PC-3 (cell line): ENCODE measurements around the gene BUB1. TPM values are rescaled to one million over a fixed set of nuclear protein-coding genes. Genes with fewer than 3 reads are reported as not detected.

Experiments used
- ATAC-seq: fragments of 200-7000 bp; cut with Tn5 transposase; 2 replicates; pipeline ENCODE4 v1.9.1; 2020; ENCODE audit warnings: mild to moderate bottlenecking, moderate library complexity
- BruUV-seq: library from RNA; stranded (reverse); fragments of 400-500 nt; replicated peaks from 2 replicates; lab custom pipeline; 2021; lab: Mats Ljungman, UMichigan
- CTCF ChIA-PET: fragments of 300-600 bp; sonication (Branson Sonifier 250); formaldehyde crosslinking; loops from one replicate; lab custom pipeline; 2022; ENCODE audit warnings: antibody characterized with exemption; lab: Charles Lee
- POLR2A ChIA-PET: fragments of 300-600 bp; sonication (Branson Sonifier 250); formaldehyde crosslinking; loops from one replicate; lab custom pipeline; 2022; ENCODE audit warnings: antibody characterized with exemption; ENCODE audit not compliant: unreplicated experiment; lab: Charles Lee
- DNase-seq: peaks from one replicate; pipeline ENCODE4 v3.0.0-alpha.2; 2015
- H2AFZ ChIP-seq: fragments of 300-600 bp; sonication (generic); 2 replicates; pipeline ENCODE4 v1.6.0; 2016; ENCODE audit warnings: antibody characterized with exemption, low read length
- H3F3A ChIP-seq: fragments of 300-600 bp; sonication (generic); one replicate; pipeline ENCODE4 v1.6.0; 2017; ENCODE audit warnings: antibody characterized with exemption, low read length, control low read depth, mild to moderate bottlenecking; ENCODE audit not compliant: unreplicated experiment
- H3K27ac ChIP-seq: fragments of 300-600 bp; sonication (generic); 2 replicates; pipeline ENCODE4 v1.5.1; 2016; ENCODE audit warnings: mild to moderate bottlenecking, low read length
- H3K27me3 ChIP-seq: fragments of 300-600 bp; sonication (generic); 2 replicates; pipeline ENCODE4 v1.6.1; 2016; ENCODE audit warnings: low read length, mixed read lengths
- H3K36me3 ChIP-seq: fragments of 300-600 bp; sonication (generic); 2 replicates; pipeline ENCODE4 v1.6.1; 2016; ENCODE audit warnings: low read depth, mixed run types, low read length, mixed read lengths
- H3K4me1 ChIP-seq: fragments of 300-600 bp; sonication (generic); 2 replicates; pipeline ENCODE4 v1.5.1; 2016; ENCODE audit warnings: low read length; ENCODE audit not compliant: insufficient read depth
- H3K4me2 ChIP-seq: fragments of 300-600 bp; sonication (generic); 2 replicates; pipeline ENCODE4 v1.6.0; 2016; ENCODE audit warnings: low read length
- H3K4me3 ChIP-seq: fragments of 300-600 bp; sonication (generic); 2 replicates; pipeline ENCODE4 v1.5.1; 2016; ENCODE audit warnings: mild to moderate bottlenecking, low read length, mixed read lengths
- H3K79me2 ChIP-seq: fragments of 300-600 bp; sonication (generic); 2 replicates; pipeline ENCODE4 v1.6.1; 2017; ENCODE audit warnings: low read length, mixed read lengths
- H3K9ac ChIP-seq: fragments of 300-600 bp; sonication (generic); 2 replicates; pipeline ENCODE4 v1.6.0; 2016; ENCODE audit warnings: mild to moderate bottlenecking, low read length
- H3K9me2 ChIP-seq: fragments of 300-600 bp; sonication (generic); replicated peaks from 2 replicates; pipeline ENCODE4 v1.6.1; 2016; ENCODE audit warnings: mixed run types, low read length, mixed read lengths
- H3K9me3 ChIP-seq: fragments of 300-600 bp; sonication (generic); 2 replicates; pipeline ENCODE4 v1.6.1; 2016; ENCODE audit warnings: low read length, mixed read lengths
- H4K20me1 ChIP-seq: fragments of 300-600 bp; sonication (generic); 2 replicates; pipeline ENCODE4 v1.6.1; 2016; ENCODE audit warnings: low read length, mixed read lengths
- EZH2 ChIP-seq: fragments of 300-600 bp; sonication (generic); IDR thresholded peaks from one replicate; pipeline ENCODE4 v1.6.1; 2017; ENCODE audit warnings: antibody characterized with exemption, mild to moderate bottlenecking, low read length; ENCODE audit not compliant: unreplicated experiment
- EZH2phosphoT487 ChIP-seq: fragments of 300-600 bp; sonication (generic); IDR thresholded peaks from 2 replicates; pipeline ENCODE4 v1.6.1; 2018; ENCODE audit warnings: mild to moderate bottlenecking, antibody characterized with exemption, low read length, borderline replicate concordance
- intact Hi-C: fragments of 100-400 bp; cut with micrococcal nuclease; formaldehyde crosslinking; loops from 2 replicates; pipeline ENCODE4 v1.9.0; 2023
- total RNA-seq: library from RNA; depleted of rRNA; stranded (reverse); fragments of >200 nt; gene quantifications from 2 replicates; pipeline ENCODE4 v1.2.3, GENCODE V29; 2014
- TF ChIP-seq, protein P1 (sequence below): fragments of 300-600 bp; sonication (generic); conservative IDR thresholded peaks from 2 replicates; pipeline ENCODE4 v1.5.1; 2017; ENCODE audit warnings: antibody characterized with exemption, low read depth, mild to moderate bottlenecking, low read length

BUB1 gene
- total RNA-seq, 1 experiment from 2014 or later: 89.8 TPM

GRCh38 chr2:110714452-110715224 lies 36.8 kb upstream of the BUB1 start:
- no peaks in the 10 kb centered on the region for H3K9me3 ChIP-seq
- POLR2A ChIA-PET: no interaction called here
- DNase-seq (no peak), ATAC-seq (peak; percentile 58)
- no peak overlapping the region for H3K27ac ChIP-seq
- CTCF ChIA-PET: no interaction called here
- H3K4me3 ChIP-seq: no peak overlapping the region
- no peaks in the 10 kb centered on the region for H3F3A ChIP-seq
- H3K79me2 ChIP-seq: no peaks in the 10 kb centered on the region
- TF ChIP-seq, protein P1, sequence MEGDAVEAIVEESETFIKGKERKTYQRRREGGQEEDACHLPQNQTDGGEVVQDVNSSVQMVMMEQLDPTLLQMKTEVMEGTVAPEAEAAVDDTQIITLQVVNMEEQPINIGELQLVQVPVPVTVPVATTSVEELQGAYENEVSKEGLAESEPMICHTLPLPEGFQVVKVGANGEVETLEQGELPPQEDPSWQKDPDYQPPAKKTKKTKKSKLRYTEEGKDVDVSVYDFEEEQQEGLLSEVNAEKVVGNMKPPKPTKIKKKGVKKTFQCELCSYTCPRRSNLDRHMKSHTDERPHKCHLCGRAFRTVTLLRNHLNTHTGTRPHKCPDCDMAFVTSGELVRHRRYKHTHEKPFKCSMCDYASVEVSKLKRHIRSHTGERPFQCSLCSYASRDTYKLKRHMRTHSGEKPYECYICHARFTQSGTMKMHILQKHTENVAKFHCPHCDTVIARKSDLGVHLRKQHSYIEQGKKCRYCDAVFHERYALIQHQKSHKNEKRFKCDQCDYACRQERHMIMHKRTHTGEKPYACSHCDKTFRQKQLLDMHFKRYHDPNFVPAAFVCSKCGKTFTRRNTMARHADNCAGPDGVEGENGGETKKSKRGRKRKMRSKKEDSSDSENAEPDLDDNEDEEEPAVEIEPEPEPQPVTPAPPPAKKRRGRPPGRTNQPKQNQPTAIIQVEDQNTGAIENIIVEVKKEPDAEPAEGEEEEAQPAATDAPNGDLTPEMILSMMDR: no peak
- TF ChIP-seq EZH2phosphoT487 (no peak), EZH2 (no peak)
- no peak overlapping the region for H3K9ac ChIP-seq
- H3K36me3 ChIP-seq: no peaks in the 10 kb centered on the region
- no peak overlapping the region for H3K4me2 ChIP-seq
- H4K20me1 ChIP-seq: no peaks in the 10 kb centered on the region
- peaks cover 19% of the 10 kb centered on the region; the same call in 1 of the 2 replicates for H3K4me1 ChIP-seq
- no peak overlapping the region for H2AFZ ChIP-seq
- no peaks in the 10 kb centered on the region for H3K9me2 ChIP-seq
- no TSS peak for BruUV-seq
- H3K27me3 ChIP-seq: 0 out of 2 replicates have a peak, but pooled peaks cover 2% of the 10 kb centered on the region
- intact Hi-C loops: no loop called here

GRCh38 chr2:110713513-110714362 lies 35.9 kb upstream of the BUB1 start:
- H3K27ac ChIP-seq: no peak overlapping the region
- H2AFZ ChIP-seq: no peak overlapping the region
- TF ChIP-seq EZH2phosphoT487 (no peak), EZH2 (no peak)
- TF ChIP-seq, protein P1: no peak
- H3K79me2 ChIP-seq: no peaks in the 10 kb centered on the region
- H4K20me1 ChIP-seq: no peaks in the 10 kb centered on the region
- H3K4me1 ChIP-seq: peaks cover 19% of the 10 kb centered on the region; the same call in 1 of the 2 replicates
- H3K27me3 ChIP-seq: 0 out of 2 replicates have a peak, but pooled peaks cover 5% of the 10 kb centered on the region
- ATAC-seq: peak; percentile 70
- no peak overlapping the region for H3K4me3 ChIP-seq
- CTCF ChIA-PET: no interaction called here
- no peak overlapping the region for H3K4me2 ChIP-seq
- no peaks in the 10 kb centered on the region for H3K9me2 ChIP-seq
- no TSS peak for BruUV-seq
- H3K36me3 ChIP-seq: no peaks in the 10 kb centered on the region
- DNase-seq: peak; percentile 50
- H3K9me3 ChIP-seq: no peaks in the 10 kb centered on the region
- POLR2A ChIA-PET: no interaction called here
- no peaks in the 10 kb centered on the region for H3F3A ChIP-seq
- intact Hi-C loops: no loop called here
- H3K9ac ChIP-seq: no peak overlapping the region
